Pancreas (tissue), 10 donors: Measurements from ENCODE around the gene TM9SF3. TPM values are rescaled to one million over a fixed set of nuclear protein-coding genes. Genes with fewer than 3 reads are reported as not detected.
A peak's percentile ranks its signal among the peaks of the same experiment; 100 is the strongest.

Source experiments
- ATAC-seq, 4 donors: fragments of 200-7000 bp; cut with Tn5 transposase; one replicate each; pipeline versions ENCODE4 v1.8.0 to v1.9.1; 2020; ENCODE audit warnings: mild to moderate bottlenecking in 4 of 4, moderate library complexity in 4 of 4
- DNase-seq, 6 donors: peaks; one replicate each; pipeline ENCODE4 v3.0.0-alpha.2; 2020
- FAIRE-seq: peaks from 2 replicates; lab custom pipeline; 2012; peaks lifted over from hg19 to GRCh38; lab: Jason Lieb, UNC
- H3K27ac ChIP-seq, 4 donors: fragments of 200-600 bp; sonication (generic); 1 replicate in 3 of 4; 2 replicates in 1 of 4; pipeline versions ENCODE4 v1.5.0 to v1.8.0; 2020
- H3K27me3 ChIP-seq, 4 donors: fragments of 200-600 bp; one replicate each; pipeline ENCODE4 v1.8.0; 2021
- H3K36me3 ChIP-seq, 3 donors: fragments of 200-600 bp; sonication (generic) in 1 of 3; one replicate each; pipeline versions ENCODE4 v1.5.0 to v1.8.0; 2020 to 2021
- H3K4me1 ChIP-seq, 3 donors: fragments of 200-600 bp; one replicate each; pipeline ENCODE4 v1.8.0; 2021
- H3K4me3 ChIP-seq, 4 donors: fragments of 200-600 bp; sonication (generic) in 2 of 4; one replicate each; pipeline versions ENCODE4 v1.5.0 to v1.8.0; 2020 to 2021
- H3K9me3 ChIP-seq, 4 donors: fragments of 200-600 bp; one replicate each; pipeline ENCODE4 v1.8.0; 2021
- CTCF ChIP-seq, 4 donors: fragments of 200-600 bp; sonication (generic) in 3 of 4; IDR thresholded peaks; one replicate each; pipeline versions ENCODE4 v1.5.0 to v1.8.0; 2021; ENCODE audit warnings: antibody characterized with exemption in 4 of 4
- WGBS, 2 donors: extraction: QIAGEN DNeasy Blood & Tissue Kit; methylation state at CpG; one replicate each; pipeline ENCODE4 v1.1.7; 2013; 5-methylcytosine and 5-hydroxymethylcytosine counted together
- intact Hi-C, 3 donors: fragments of 100-400 bp; cut with DNase I; formaldehyde crosslinking; loops; one replicate each; pipeline versions ENCODE4 v1.11.1 to v1.14.2; 2022
- polyA plus RNA-seq, 2 donors: library from polyadenylated mRNA; stranded (reverse); fragments of 200-250 nt; gene quantifications; one replicate each; pipeline ENCODE4 v1.2.3, GENCODE V29; 2013
- total RNA-seq, 6 donors: library from RNA; stranded (reverse); fragmentation: NEBNext Ultra II Directional in 4 of 6; extraction: Animal tissue kit (Norgen Biotek cat#: 25700) in 4 of 6; gene quantifications; one replicate each; pipeline versions ENCODE4 v1.2.1 to v1.2.4, GENCODE V29; 2021 to 2023
- donor health status: healthy with polysubstance abuse.
- donor health status: DM: no; HTN: no; CAD: no; lungs with moderate emphysema.
- donor health status: DM: no; HTN: no; CAD: no.
- donor health status: control.
- donor health status: control.
- donor health status: Bipolar disorder and iron deficiency.
- donor health status: DM: yes; HTN: yes; CAD: no.
- donor health status: DM: no; HTN: no; CAD: no.
- donor health status: DM: no; HTN: no; CAD: no.
- donor health status: DM: yes; HTN: yes; CAD: no.

The TM9SF3 gene
- total and polyA plus RNA-seq, 8 donors = 15.5 to 110 (median 60.2) TPM

GRCh38 chr10:96619120-96619519, 32.3 kb upstream of the TM9SF3 start:
- ATAC-seq (peak; percentile 2 to 10 (median 6)), DNase-seq (no peak), FAIRE-seq (no peak)
- H3K9me3 ChIP-seq = no peaks in the 10 kb centered on the region
- TF ChIP-seq CTCF (IDR thresholded peaks at IDR 0.05) = no peak
- peaks cover 19 to 20% (median 20%) of the 10 kb centered on the region in 3 donors for H3K4me1 ChIP-seq
- intact Hi-C loops = no loop called here
- peak overlapping the region in 3 of 4 donors; percentile 38 to 61 (median 54) for H3K27ac ChIP-seq
- WGBS, 2 donors = 63 to 66% methylated on average over 11 of the region's 11 CpGs
- H3K4me3 ChIP-seq = no peak overlapping the region
- peaks cover 0 to 9% (median 4%) of the 10 kb centered on the region in 3 donors for H3K36me3 ChIP-seq
- no peaks in the 10 kb centered on the region for H3K27me3 ChIP-seq

- peak in 4 of 6 donors; percentile 66 to 81 (median 76) for DNase-seq
- TF ChIP-seq CTCF (IDR thresholded peaks at IDR 0.05) = no peak
- peak; percentile 87 to 94 (median 92) for ATAC-seq
- peak overlapping the region in 3 of 4 donors; percentile 38 to 61 (median 54) for H3K27ac ChIP-seq
- peaks cover 19 to 20% (median 20%) of the 10 kb centered on the region in 3 donors for H3K4me1 ChIP-seq
- no peaks in the 10 kb centered on the region for H3K9me3 ChIP-seq
- intact Hi-C loops = no loop called here
- H3K4me3 ChIP-seq = no peak overlapping the region
- no peak for FAIRE-seq
- 10 to 17% methylated on average over 2 of the region's 2 CpGs for WGBS, 2 donors
- H3K27me3 ChIP-seq = no peaks in the 10 kb centered on the region
- H3K36me3 ChIP-seq = peaks cover 0 to 14% (median 4%) of the 10 kb centered on the region in 3 donors
Observed at GRCh38 chr10:96618653-96619052, 31.8 kb upstream of the TM9SF3 start.

- no peaks in the 10 kb centered on the region for H3K9me3 ChIP-seq
- DNase-seq (no peak), FAIRE-seq (no peak), ATAC-seq (no peak)
- peaks cover 15 to 20% (median 19%) of the 10 kb centered on the region in 3 donors for H3K4me1 ChIP-seq
- TF ChIP-seq CTCF (IDR thresholded peaks at IDR 0.05) = no peak
- peaks cover 0 to 15% (median 4%) of the 10 kb centered on the region in 3 donors for H3K36me3 ChIP-seq
- H3K4me3 ChIP-seq = no peak overlapping the region
- intact Hi-C loops = no loop called here
- H3K27me3 ChIP-seq = no peaks in the 10 kb centered on the region
- WGBS, 2 donors = 55 to 63% methylated on average over 4 of the region's 4 CpGs
- no peak overlapping the region for H3K27ac ChIP-seq
Observed at GRCh38 chr10:96616961-96617360, 30.1 kb upstream of the TM9SF3 start.

GRCh38 chr10:96614515-96614914, 27.7 kb upstream of the TM9SF3 start:
- WGBS, 2 donors = 86% methylated on average over 2 of the region's 2 CpGs
- DNase-seq (no peak), ATAC-seq (no peak), FAIRE-seq (no peak)
- intact Hi-C loops = no loop called here
- Histone ChIP-seq H3K9me3 (no peaks in the 10 kb centered on the region), H3K4me1 (peaks cover 10 to 15% (median 10%) of the 10 kb centered on the region in 3 donors), H3K27me3 (no peaks in the 10 kb centered on the region), H3K27ac (no peak overlapping the region), H3K36me3 (peaks cover 0 to 15% (median 4%) of the 10 kb centered on the region in 3 donors), H3K4me3 (no peak overlapping the region)
- no peak for TF ChIP-seq CTCF (IDR thresholded peaks at IDR 0.05)

GRCh38 chr10:96613576-96613975, 26.8 kb upstream of the TM9SF3 start:
- Histone ChIP-seq H3K27ac (no peak overlapping the region), H3K9me3 (no peaks in the 10 kb centered on the region), H3K36me3 (peaks cover 0 to 23% (median 4%) of the 10 kb centered on the region in 3 donors), H3K4me3 (no peak overlapping the region), H3K27me3 (no peaks in the 10 kb centered on the region), H3K4me1 (peaks cover 2 to 6% (median 3%) of the 10 kb centered on the region in 3 donors)
- no peak for TF ChIP-seq CTCF (IDR thresholded peaks at IDR 0.05)
- no peak for ATAC-seq
- FAIRE-seq = no peak
- intact Hi-C loops = no loop called here
- whole genome bisulfite sequencing, 2 donors = 96 to 100% methylated on average over 3 of the region's 3 CpGs
- no peak for DNase-seq
